Left lung (tissue), 10 donors: ENCODE data around the gene IL17RB. TPM values are rescaled to one million over a fixed set of nuclear protein-coding genes. Genes with fewer than 3 reads are reported as not detected.

Source experiments
- ATAC-seq: fragments of 200-7000 bp; cut with Tn5 transposase; one replicate; pipeline ENCODE4 v1.9.1; 2020; ENCODE audit warnings: moderate library complexity
- DNase-seq, 4 donors: peaks; one replicate each; pipeline ENCODE4 v3.0.0-alpha.2; 2013 to 2020
- H3K27ac ChIP-seq, 2 donors: fragments of 200-600 bp; sonication (generic) in 1 of 2; one replicate each; pipeline versions ENCODE4 v1.5.0 to v1.8.0; 2020 to 2021
- H3K27me3 ChIP-seq, 2 donors: fragments of 200-600 bp; sonication (generic) in 1 of 2; one replicate each; pipeline versions ENCODE4 v1.5.0 to v1.8.0; 2020 to 2021
- H3K36me3 ChIP-seq, 2 donors: fragments of 200-600 bp; sonication (generic) in 1 of 2; one replicate each; pipeline versions ENCODE4 v1.5.0 to v1.8.0; 2020 to 2021
- H3K4me1 ChIP-seq, 2 donors: fragments of 200-600 bp; one replicate each; pipeline ENCODE4 v1.8.0; 2021
- H3K4me3 ChIP-seq, 2 donors: fragments of 200-600 bp; sonication (generic) in 1 of 2; one replicate each; pipeline versions ENCODE4 v1.5.0 to v1.8.0; 2020 to 2021; ENCODE audit warnings: mild to moderate bottlenecking in 1 of 2
- H3K9me3 ChIP-seq, 2 donors: fragments of 200-600 bp; sonication (generic) in 1 of 2; one replicate each; pipeline versions ENCODE4 v1.5.0 to v1.8.0; 2020 to 2021
- intact Hi-C, 2 donors: fragments of 100-400 bp; cut with DNase I; formaldehyde crosslinking; loops; one replicate each; pipeline versions ENCODE4 v1.11.2 to v1.14.2; 2022
- polyA plus RNA-seq, 6 donors: library from polyadenylated mRNA; unstranded; fragments of 120-200 nt; gene quantifications; one replicate each; pipeline ENCODE4 v1.2.1, GENCODE V29; 2013; ENCODE audit not compliant: insufficient read length in 6 of 6
- total RNA-seq, 2 donors: library from RNA; stranded (reverse); fragmentation: NEBNext Ultra II Directional; extraction: Animal tissue kit (Norgen Biotek cat#: 25700); gene quantifications; one replicate each; pipeline ENCODE4 v1.2.1, GENCODE V29; 2021
- TF ChIP-seq, protein P1 (sequence below), 2 donors: fragments of 200-600 bp; sonication (generic) in 1 of 2; IDR thresholded peaks; one replicate each; pipeline versions ENCODE4 v1.5.0 to v1.8.0; 2021; ENCODE audit warnings: antibody characterized with exemption in 2 of 2
- donor health status: DM: no; HTN: yes; CAD: no.
- donor health status: DM: no; HTN: no; CAD: no.

The IL17RB gene
- total and polyA plus RNA-seq, 8 donors = 5.5 to 12.7 (median 11.0) TPM

DNA sequence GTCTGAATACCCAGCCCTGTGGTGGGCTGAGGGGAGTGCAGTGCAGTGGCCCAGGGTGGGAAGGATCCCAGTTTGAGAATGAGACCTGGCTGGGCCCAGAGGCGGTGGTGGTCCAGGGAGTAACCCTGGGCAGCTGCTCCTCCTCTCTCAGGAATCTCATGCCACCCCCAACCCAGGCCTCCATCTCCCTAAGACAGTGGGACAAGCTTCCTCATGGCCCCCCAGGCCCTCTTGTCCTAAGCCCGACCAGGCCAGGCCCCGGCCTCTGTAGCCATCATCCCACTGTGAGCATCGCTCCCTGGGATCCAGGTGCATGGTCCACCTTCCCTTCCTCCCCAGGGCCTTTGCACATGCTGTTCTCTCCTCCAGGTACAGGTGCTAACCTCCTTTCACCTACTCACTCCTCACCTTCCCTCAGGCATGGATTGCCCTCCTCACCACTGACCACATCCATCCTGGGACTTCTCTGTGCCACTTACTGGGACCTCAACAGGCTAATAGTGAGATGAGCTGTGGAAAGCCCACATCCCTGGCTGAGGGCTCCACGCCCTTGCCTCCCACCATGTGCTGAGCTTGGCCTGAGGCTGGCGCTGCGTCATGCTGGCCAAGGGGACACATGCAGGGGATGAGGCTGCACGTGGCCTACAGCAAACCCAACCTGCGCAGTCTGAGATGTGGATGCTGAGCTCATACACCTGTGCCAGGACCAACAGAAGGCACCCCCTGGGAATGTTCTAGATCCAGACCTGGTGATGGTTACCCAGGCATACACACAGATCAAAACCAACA lies 10.1 kb upstream of the IL17RB start:
- no peak overlapping the region for H3K27ac ChIP-seq
- TF ChIP-seq, protein P1, sequence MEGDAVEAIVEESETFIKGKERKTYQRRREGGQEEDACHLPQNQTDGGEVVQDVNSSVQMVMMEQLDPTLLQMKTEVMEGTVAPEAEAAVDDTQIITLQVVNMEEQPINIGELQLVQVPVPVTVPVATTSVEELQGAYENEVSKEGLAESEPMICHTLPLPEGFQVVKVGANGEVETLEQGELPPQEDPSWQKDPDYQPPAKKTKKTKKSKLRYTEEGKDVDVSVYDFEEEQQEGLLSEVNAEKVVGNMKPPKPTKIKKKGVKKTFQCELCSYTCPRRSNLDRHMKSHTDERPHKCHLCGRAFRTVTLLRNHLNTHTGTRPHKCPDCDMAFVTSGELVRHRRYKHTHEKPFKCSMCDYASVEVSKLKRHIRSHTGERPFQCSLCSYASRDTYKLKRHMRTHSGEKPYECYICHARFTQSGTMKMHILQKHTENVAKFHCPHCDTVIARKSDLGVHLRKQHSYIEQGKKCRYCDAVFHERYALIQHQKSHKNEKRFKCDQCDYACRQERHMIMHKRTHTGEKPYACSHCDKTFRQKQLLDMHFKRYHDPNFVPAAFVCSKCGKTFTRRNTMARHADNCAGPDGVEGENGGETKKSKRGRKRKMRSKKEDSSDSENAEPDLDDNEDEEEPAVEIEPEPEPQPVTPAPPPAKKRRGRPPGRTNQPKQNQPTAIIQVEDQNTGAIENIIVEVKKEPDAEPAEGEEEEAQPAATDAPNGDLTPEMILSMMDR (IDR thresholded peaks at IDR 0.05) = no peak
- intact Hi-C loops = no loop called here
- H3K36me3 ChIP-seq = no peaks in the 10 kb centered on the region
- DNase-seq = no peak
- no peak overlapping the region for H3K4me3 ChIP-seq
- no peak for ATAC-seq
- H3K4me1 ChIP-seq = peaks cover 0 to 7% of the 10 kb centered on the region in 2 donors
- no peaks in the 10 kb centered on the region for H3K9me3 ChIP-seq
- no peaks in the 10 kb centered on the region for H3K27me3 ChIP-seq

DNA sequence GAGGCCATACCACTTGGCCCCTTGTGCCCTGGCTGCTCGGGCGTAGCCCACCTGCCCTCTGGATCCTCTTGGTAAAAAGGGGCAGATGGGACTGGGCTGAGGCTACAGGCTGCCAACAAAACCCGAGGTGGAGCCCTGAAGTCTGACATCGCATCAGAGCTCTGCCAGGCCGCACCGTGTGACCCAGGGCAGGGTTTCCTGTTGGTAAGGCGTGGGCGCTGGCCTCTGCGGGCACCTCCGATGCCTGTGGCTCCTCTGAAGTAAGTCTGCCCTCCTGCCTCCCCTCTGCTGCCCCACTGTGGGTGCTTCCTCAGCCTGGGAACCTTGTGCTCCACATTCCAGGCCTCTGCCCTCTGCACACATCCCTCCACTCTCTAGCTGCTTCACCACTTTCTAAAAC lies 9.0 kb upstream of the IL17RB start:
- Histone ChIP-seq H3K27me3 (no peaks in the 10 kb centered on the region), H3K27ac (no peak overlapping the region), H3K4me1 (peaks cover 0 to 7% of the 10 kb centered on the region in 2 donors), H3K9me3 (no peaks in the 10 kb centered on the region), H3K36me3 (no peaks in the 10 kb centered on the region), H3K4me3 (no peak overlapping the region)
- ATAC-seq = no peak
- DNase-seq = no peak
- TF ChIP-seq, protein P1 (IDR thresholded peaks at IDR 0.05) = no peak
- intact Hi-C loops = no loop called here

DNA sequence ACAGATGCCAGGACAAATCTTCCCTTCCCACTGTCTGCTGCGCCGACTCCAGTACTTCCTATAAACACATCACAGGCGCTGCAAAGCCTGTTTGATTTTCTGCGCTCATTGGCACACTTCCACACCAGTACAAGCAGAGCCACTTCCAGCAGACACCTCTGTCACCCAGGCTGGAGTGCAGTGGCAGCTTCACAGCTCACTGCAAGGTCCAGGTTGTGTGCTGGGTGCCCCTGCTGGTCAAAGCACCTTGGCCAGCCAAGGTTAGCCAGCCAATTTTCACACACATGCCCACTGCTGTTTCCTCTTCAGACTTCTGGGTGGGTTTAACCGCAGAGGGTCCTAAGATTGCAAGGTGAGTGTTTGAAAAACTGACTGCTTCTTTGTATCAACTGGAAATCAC lies 5.1 kb upstream of the IL17RB start:
- Histone ChIP-seq H3K4me1 (peaks cover 0 to 20% of the 10 kb centered on the region in 2 donors), H3K4me3 (no peak overlapping the region), H3K36me3 (no peaks in the 10 kb centered on the region), H3K27ac (no peak overlapping the region), H3K27me3 (peaks cover 0 to 27% of the 10 kb centered on the region in 2 donors), H3K9me3 (no peaks in the 10 kb centered on the region)
- ATAC-seq (no peak), DNase-seq (no peak)
- intact Hi-C loops = no loop called here
- TF ChIP-seq, protein P1 (IDR thresholded peaks at IDR 0.05) = no peak

DNA sequence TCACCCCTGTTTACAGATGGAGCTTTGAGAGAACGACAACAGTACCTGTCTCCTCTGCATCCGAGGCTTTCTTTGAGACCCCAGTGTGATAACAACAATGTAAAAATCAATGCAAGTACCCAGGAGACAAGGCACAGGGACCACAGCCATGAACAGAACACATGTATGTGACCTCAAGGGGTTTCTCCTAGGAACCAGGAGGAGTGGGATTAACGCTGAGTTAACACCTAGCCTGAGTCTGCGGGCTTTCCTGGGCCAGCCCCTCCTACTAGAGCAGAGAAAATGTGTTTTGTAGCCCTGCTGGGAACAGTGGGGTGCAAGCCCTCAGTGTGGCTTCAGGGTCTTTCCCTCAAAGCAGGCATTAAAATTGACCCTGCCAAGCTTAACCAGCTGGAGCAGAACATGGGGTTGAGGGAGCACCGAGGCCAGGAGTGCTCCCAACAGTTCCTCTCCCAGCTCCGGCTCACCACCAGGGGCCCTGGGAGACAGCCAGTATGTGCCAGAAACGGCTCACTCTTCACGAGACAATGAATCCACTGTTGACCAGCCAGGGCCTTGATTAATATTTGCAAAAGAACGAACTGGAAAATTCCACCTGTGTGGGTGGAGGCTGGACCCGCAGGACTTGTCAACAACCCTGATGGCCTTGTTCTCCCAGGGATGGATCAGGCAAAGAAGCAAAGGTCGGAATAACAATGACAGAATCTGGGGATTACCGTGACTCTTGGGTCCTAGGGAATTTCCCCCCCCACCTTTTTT lies 3.8 kb upstream of the IL17RB start:
- TF ChIP-seq, protein P1 (IDR thresholded peaks at IDR 0.05) = no peak
- H3K27ac ChIP-seq = no peak overlapping the region
- no peaks in the 10 kb centered on the region for H3K9me3 ChIP-seq
- peaks cover 0 to 40% of the 10 kb centered on the region in 2 donors for H3K27me3 ChIP-seq
- intact Hi-C loops = no loop called here
- no peaks in the 10 kb centered on the region for H3K36me3 ChIP-seq
- peak in 1 of 4 donors; percentile 64 for DNase-seq
- H3K4me1 ChIP-seq = peaks cover 0 to 24% of the 10 kb centered on the region in 2 donors
- ATAC-seq = peak; percentile 27
- no peak overlapping the region for H3K4me3 ChIP-seq
